Measurements from ENCODE around the gene SF1. TPM values are rescaled to one million over a fixed set of nuclear protein-coding genes. Genes with fewer than 3 reads are reported as not detected.

The SF1 gene
- total RNA-seq, 1 donor from 2014 or later = 102 TPM

DNA sequence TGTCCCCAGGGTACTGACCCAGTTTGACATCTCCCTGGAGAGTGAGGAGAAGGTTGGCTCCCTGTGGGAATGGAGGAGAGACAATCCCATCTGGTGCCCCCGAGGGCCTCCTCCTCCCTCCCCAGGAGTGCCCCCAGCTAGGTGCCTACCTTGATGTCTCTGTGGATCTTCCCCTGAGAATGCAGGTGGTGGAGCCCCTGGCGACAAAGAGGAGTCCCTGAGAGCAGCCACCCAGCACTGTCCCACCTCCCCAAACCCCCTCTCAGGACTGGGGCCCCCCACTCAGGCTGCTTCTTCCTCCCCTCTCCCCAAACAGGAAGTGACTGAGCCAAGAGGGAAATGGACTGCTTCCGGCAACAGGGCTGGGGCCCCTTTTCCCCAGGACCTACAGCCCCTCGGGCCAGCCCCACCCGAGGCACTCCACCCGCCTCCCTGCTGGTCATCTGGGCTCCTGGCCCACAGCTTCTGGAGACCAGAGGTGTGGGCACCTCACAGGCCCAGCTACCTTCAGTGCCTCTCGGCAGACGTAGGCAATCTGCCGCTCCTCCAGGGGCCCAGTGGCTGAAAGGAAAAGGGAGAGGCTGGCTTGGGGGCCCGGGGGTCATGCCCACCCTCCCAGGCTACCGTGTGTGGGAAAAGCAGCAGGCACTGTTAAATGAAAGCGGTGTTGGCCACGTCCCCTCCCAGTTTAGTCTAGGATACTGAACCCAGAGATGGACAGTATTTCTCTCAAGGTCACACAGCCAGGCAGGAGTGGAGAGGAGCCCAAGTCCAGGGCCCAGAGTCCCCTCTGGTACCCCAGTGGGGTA is 23.4 kb upstream of the SF1 start:
- Histone ChIP-seq H3K27me3 (ENCODE audit: control insufficient read depth in 3 of 3, insufficient read depth in 3 of 3, low read length in 3 of 3) (no peaks in the 10 kb centered on the region), H3K36me3 (ENCODE audit: control insufficient read depth in 3 of 3, insufficient read depth in 3 of 3, low read length in 3 of 3) (peaks cover 20 to 28% (median 22%) of the 10 kb centered on the region in 3 donors), H3K27ac (ENCODE audit: low read depth, low read length) (no peak overlapping the region), H3K9ac (ENCODE audit: low read depth in 1 of 3, low read length in 3 of 3) (peak overlapping the region in 2 of 3 donors; percentile 4 to 16), H3K9me3 (ENCODE audit: control insufficient read depth in 3 of 3, low read length in 3 of 3) (no peaks in the 10 kb centered on the region), H3K4me3 (ENCODE audit: low read length in 3 of 3) (no peak overlapping the region), H3K4me1 (ENCODE audit: control insufficient read depth in 3 of 3, insufficient read depth in 3 of 3, low read length in 3 of 3) (peaks cover 11 to 21% (median 18%) of the 10 kb centered on the region in 3 donors)

DNA sequence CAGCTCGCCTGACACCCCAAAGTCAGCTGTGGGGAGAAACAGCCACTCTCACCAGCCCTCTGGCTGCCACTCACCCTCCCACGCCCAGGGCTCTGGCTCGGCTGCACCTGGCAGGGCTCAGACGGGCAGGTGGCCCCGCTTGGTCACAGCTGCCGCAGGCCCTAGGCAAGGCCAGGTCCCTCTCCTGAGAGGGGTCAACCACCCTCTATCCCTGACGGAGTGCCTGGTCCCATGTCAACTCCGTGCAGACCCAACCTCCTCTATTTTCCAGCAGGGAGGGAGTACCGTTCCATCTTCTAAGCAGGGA is 22.8 kb upstream of the SF1 start:
- Histone ChIP-seq H3K4me3 (ENCODE audit: low read length in 3 of 3) (no peak overlapping the region), H3K27ac (ENCODE audit: low read depth, low read length) (no peak overlapping the region), H3K4me1 (ENCODE audit: control insufficient read depth in 3 of 3, insufficient read depth in 3 of 3, low read length in 3 of 3) (peaks cover 11 to 21% (median 18%) of the 10 kb centered on the region in 3 donors), H3K9ac (ENCODE audit: low read depth in 1 of 3, low read length in 3 of 3) (peak overlapping the region in 1 of 3 donors; percentile 25), H3K9me3 (ENCODE audit: control insufficient read depth in 3 of 3, low read length in 3 of 3) (no peaks in the 10 kb centered on the region), H3K36me3 (ENCODE audit: control insufficient read depth in 3 of 3, insufficient read depth in 3 of 3, low read length in 3 of 3) (peaks cover 14 to 28% (median 19%) of the 10 kb centered on the region in 3 donors), H3K27me3 (ENCODE audit: control insufficient read depth in 3 of 3, insufficient read depth in 3 of 3, low read length in 3 of 3) (no peaks in the 10 kb centered on the region)

DNA sequence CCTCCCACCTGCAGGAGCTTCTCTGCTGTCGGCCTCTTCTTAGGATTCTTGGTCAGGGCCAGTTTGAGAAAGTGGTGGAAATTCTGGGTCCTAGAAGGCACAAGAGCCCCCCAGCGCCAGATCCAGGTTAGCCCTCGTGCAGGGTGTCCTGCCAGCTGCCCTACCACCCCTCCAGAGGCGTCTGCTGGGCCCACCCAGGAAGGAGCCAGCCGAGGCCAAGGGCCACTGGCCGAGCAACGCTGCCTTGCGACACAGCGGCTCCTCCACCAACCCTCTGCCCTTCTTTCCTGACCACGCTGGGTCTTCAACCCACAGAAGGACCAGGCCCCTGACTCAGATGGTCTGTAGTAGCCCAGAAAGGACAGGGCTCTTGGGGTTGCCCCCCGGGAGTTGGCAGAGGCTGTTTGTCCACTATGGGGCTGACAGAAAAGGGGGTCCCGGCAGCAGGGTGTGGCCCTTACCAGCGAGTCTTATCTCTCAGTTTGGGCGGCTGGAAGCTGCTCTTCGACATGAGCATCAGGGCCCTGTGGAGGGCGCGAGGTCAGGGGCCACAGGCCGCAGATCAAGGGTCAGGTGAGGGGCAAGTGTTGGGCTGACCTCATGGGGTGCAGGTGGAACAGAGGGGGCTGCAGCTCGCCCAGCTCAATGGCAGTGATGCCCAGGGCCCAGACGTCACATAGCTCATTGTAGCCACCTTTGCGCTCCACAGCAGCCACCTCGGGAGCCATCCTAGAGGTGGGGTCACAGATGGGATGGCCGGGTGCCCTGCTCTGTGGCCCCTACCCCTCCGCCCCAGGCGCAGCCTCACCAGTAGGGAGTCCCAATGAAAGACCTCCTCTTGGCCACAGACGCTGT is 22.2 kb upstream of the SF1 start:
- peaks cover 11 to 21% (median 18%) of the 10 kb centered on the region in 3 donors for H3K4me1 ChIP-seq (ENCODE audit: control insufficient read depth in 3 of 3, insufficient read depth in 3 of 3, low read length in 3 of 3)
- no peaks in the 10 kb centered on the region for H3K9me3 ChIP-seq (ENCODE audit: control insufficient read depth in 3 of 3, low read length in 3 of 3)
- H3K27ac ChIP-seq (ENCODE audit: low read depth, low read length) = no peak overlapping the region
- no peaks in the 10 kb centered on the region for H3K27me3 ChIP-seq (ENCODE audit: control insufficient read depth in 3 of 3, insufficient read depth in 3 of 3, low read length in 3 of 3)
- H3K4me3 ChIP-seq (ENCODE audit: low read length in 3 of 3) = no peak overlapping the region
- peaks cover 8 to 24% (median 14%) of the 10 kb centered on the region in 3 donors for H3K36me3 ChIP-seq (ENCODE audit: control insufficient read depth in 3 of 3, insufficient read depth in 3 of 3, low read length in 3 of 3)
- H3K9ac ChIP-seq (ENCODE audit: low read depth in 1 of 3, low read length in 3 of 3) = no peak overlapping the region

DNA sequence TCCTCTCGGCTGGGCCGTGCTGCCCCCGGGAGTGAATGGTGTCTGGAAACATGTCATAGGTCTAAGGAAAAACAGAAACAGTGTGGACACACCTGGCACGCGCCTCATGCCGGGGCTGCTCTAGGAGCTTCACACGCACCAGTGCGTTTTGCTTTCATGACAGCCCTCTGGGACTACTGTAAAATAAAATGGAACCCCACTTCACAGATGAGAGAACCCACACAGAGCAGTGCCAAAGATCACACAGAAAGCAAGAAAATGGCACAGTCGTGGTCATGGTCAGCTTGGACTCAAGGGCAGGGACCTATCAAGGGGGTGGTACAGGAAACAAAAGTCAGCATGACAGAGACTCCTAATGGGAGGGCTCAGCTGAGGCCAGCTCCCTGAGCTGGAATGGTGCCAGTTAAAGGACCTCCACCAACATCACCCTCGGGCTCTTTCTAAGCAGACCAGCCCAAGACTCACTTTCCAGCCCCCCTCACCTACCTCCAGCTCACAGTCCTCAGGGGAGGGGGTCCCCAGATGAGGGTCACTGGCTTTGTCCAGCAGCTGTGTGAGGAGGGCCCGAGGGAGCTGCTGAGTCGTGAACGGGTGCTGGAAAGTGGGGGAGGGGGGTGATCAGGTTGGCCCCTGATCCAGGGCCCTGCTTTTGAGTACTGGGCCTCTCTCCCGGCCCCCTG is 21.4 kb upstream of the SF1 start:
- H3K9ac ChIP-seq (ENCODE audit: low read depth in 1 of 3, low read length in 3 of 3) = no peak overlapping the region
- no peaks in the 10 kb centered on the region for H3K9me3 ChIP-seq (ENCODE audit: control insufficient read depth in 3 of 3, low read length in 3 of 3)
- no peaks in the 10 kb centered on the region for H3K27me3 ChIP-seq (ENCODE audit: control insufficient read depth in 3 of 3, insufficient read depth in 3 of 3, low read length in 3 of 3)
- no peak overlapping the region for H3K27ac ChIP-seq (ENCODE audit: low read depth, low read length)
- H3K36me3 ChIP-seq (ENCODE audit: control insufficient read depth in 3 of 3, insufficient read depth in 3 of 3, low read length in 3 of 3) = peaks cover 2 to 17% (median 7%) of the 10 kb centered on the region in 3 donors
- H3K4me3 ChIP-seq (ENCODE audit: low read length in 3 of 3) = no peak overlapping the region
- peaks cover 11 to 21% (median 18%) of the 10 kb centered on the region in 3 donors for H3K4me1 ChIP-seq (ENCODE audit: control insufficient read depth in 3 of 3, insufficient read depth in 3 of 3, low read length in 3 of 3)

DNA sequence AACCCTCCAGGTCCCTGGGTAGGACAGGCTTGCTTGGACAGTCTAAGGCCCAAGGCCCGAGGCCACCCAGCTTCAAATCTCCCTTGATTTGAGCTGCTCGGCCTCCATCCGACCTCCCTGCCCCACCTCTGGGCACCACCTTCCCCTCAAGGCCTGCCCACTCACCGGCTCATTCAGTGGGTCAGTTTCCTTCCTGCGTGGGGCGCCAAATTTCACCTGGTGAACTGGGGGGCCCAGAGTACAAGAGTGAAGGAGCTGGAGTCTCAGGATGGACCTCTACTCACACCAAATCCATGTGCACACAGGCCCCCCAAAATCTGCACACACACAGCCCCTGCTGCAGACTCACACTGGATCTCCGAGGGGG is 20.9 kb upstream of the SF1 start:
- Histone ChIP-seq H3K4me1 (ENCODE audit: control insufficient read depth in 3 of 3, insufficient read depth in 3 of 3, low read length in 3 of 3) (peaks cover 10 to 19% (median 17%) of the 10 kb centered on the region in 3 donors), H3K4me3 (ENCODE audit: low read length in 3 of 3) (no peak overlapping the region), H3K9me3 (ENCODE audit: control insufficient read depth in 3 of 3, low read length in 3 of 3) (no peaks in the 10 kb centered on the region), H3K36me3 (ENCODE audit: control insufficient read depth in 3 of 3, insufficient read depth in 3 of 3, low read length in 3 of 3) (peaks cover 0 to 13% (median 4%) of the 10 kb centered on the region in 3 donors), H3K27me3 (ENCODE audit: control insufficient read depth in 3 of 3, insufficient read depth in 3 of 3, low read length in 3 of 3) (no peaks in the 10 kb centered on the region), H3K9ac (ENCODE audit: low read depth in 1 of 3, low read length in 3 of 3) (no peak overlapping the region), H3K27ac (ENCODE audit: low read depth, low read length) (no peak overlapping the region)

DNA sequence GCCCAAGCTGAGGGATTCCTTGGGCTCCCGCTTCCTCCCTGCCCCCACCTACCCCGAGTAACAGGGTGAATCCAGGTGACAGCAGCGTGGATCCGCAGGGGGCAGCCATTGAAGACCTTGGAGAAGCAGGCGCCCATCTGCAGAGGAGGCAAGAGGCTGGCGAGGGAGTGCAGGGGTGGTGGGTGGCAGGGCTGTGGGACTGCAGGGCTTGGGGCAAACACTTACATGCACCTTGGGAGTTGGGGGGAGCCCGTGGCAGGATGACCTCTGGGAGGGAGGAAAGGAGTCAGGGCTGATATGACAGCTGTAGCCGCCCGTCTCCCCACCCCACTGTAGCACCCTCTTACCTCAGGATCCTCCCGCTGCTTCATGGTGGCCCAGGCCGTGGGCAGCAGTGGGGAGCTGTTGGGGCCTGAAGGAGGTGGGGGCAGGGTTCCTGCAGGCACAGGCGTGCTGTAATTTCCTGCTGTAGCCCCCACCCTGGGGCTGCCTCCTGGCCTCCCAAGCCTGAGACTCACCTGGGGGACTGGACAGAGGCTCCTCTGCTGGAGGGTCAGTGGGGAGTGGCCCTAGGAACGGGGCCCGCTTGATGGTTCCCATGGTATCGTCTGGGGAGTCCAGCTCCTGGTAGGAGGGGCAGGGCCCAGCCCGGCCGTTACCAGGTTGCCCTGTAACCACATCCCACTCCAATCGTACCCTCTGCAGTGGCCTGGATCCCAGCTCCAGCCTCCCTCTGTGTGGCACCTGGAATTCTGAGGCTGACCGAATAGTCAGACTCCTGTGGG is 18.6 kb upstream of the SF1 start:
- no peak overlapping the region for H3K9ac ChIP-seq (ENCODE audit: low read depth in 1 of 3, low read length in 3 of 3)
- peaks cover 0 to 11% (median 6%) of the 10 kb centered on the region in 3 donors for H3K36me3 ChIP-seq (ENCODE audit: control insufficient read depth in 3 of 3, insufficient read depth in 3 of 3, low read length in 3 of 3)
- no peaks in the 10 kb centered on the region for H3K9me3 ChIP-seq (ENCODE audit: control insufficient read depth in 3 of 3, low read length in 3 of 3)
- no peak overlapping the region for H3K4me3 ChIP-seq (ENCODE audit: low read length in 3 of 3)
- no peaks in the 10 kb centered on the region for H3K27me3 ChIP-seq (ENCODE audit: control insufficient read depth in 3 of 3, insufficient read depth in 3 of 3, low read length in 3 of 3)
- peaks cover 0 to 4% (median 0%) of the 10 kb centered on the region in 3 donors for H3K4me1 ChIP-seq (ENCODE audit: control insufficient read depth in 3 of 3, insufficient read depth in 3 of 3, low read length in 3 of 3)
- no peak overlapping the region for H3K27ac ChIP-seq (ENCODE audit: low read depth, low read length)

DNA sequence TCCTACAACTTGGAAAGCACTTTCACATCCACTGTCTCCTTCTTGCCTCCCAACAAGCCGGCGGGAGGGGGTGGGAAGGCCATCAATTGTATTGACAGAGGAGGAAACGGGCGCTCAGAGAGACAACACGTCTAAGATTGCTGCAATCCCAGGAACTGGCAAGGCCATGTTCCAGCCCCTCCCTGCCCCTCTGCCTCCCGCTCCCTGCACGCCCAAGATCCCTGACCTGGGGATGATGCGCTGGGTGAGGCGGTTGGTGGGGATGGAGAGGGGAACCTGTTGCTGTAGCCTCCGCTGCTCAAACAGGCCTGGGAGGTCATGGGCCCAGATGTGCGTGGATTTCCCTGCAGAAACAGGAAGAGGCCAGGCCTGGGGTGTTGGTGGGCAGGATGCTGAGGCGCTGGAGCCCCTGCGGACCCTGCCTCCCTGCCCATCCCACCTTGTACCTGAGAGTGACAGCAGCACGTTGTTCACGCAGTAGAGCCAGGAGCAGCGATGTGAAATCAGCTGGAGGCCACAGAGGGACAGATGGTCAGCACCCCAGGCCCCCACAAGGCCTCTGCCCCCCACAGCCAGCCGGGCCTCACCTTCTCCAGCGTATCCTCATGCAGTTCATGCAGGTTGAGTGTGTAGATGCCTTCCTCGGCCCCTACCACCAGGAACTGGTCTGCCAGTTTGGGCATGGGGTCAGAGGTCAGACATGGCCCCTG is 17.9 kb upstream of the SF1 start:
- Histone ChIP-seq H3K4me1 (ENCODE audit: control insufficient read depth in 3 of 3, insufficient read depth in 3 of 3, low read length in 3 of 3) (no peaks in the 10 kb centered on the region), H3K4me3 (ENCODE audit: low read length in 3 of 3) (no peak overlapping the region), H3K27ac (ENCODE audit: low read depth, low read length) (no peak overlapping the region), H3K36me3 (ENCODE audit: control insufficient read depth in 3 of 3, insufficient read depth in 3 of 3, low read length in 3 of 3) (peaks cover 0 to 11% (median 7%) of the 10 kb centered on the region in 3 donors), H3K9me3 (ENCODE audit: control insufficient read depth in 3 of 3, low read length in 3 of 3) (no peaks in the 10 kb centered on the region), H3K27me3 (ENCODE audit: control insufficient read depth in 3 of 3, insufficient read depth in 3 of 3, low read length in 3 of 3) (no peaks in the 10 kb centered on the region), H3K9ac (ENCODE audit: low read depth in 1 of 3, low read length in 3 of 3) (no peak overlapping the region)

DNA sequence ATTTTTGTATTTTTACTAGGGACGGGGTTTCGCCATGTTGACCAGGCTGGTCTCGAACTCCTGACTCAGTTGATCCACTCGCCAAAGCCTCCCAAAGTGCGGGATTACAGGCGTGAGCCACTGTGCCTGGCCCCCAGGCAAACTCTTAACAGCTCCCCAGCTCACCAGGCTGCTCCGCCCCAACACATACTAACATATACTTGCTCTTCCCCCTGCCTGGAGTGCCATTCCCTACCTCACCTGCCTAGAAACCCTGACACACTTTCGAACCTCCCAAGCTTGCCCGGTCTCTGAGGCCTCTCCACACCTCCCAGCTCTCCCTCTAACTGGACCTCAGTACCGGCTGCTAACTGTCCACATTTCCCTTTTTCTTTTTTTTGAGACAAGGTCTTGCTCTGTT is 16.2 kb upstream of the SF1 start:
- Histone ChIP-seq H3K4me3 (ENCODE audit: low read length in 3 of 3) (no peak overlapping the region), H3K9me3 (ENCODE audit: control insufficient read depth in 3 of 3, low read length in 3 of 3) (no peaks in the 10 kb centered on the region), H3K4me1 (ENCODE audit: control insufficient read depth in 3 of 3, insufficient read depth in 3 of 3, low read length in 3 of 3) (no peaks in the 10 kb centered on the region), H3K9ac (ENCODE audit: low read depth in 1 of 3, low read length in 3 of 3) (no peak overlapping the region), H3K27me3 (ENCODE audit: control insufficient read depth in 3 of 3, insufficient read depth in 3 of 3, low read length in 3 of 3) (no peaks in the 10 kb centered on the region), H3K27ac (ENCODE audit: low read depth, low read length) (no peak overlapping the region), H3K36me3 (ENCODE audit: control insufficient read depth in 3 of 3, insufficient read depth in 3 of 3, low read length in 3 of 3) (peaks cover 0 to 20% (median 11%) of the 10 kb centered on the region in 3 donors)

Data from skeletal muscle tissue (tissue), 4 donors.